GM12878 (cell line): ENCODE results near the gene BOD1L1. TPM values are rescaled to one million over a fixed set of nuclear protein-coding genes. Genes with fewer than 3 reads are reported as not detected.

ENCODE experiments used
- BMI1 ChIP-seq: fragments of 450-650 bp; IDR thresholded peaks from 2 replicates; pipeline ENCODE4 v1.6.1; 2016; ENCODE audit warnings: mild to moderate bottlenecking, moderate library complexity, borderline replicate concordance
- CTCF ChIP-seq, 3 experiments: IDR thresholded peaks in 2 of 3; conservative IDR thresholded peaks in 1 of 3; 2 replicates each; pipeline ENCODE4 v1.5.1; 2011; ENCODE audit warnings: low read depth in 3 of 3, low read length in 3 of 3, mild to moderate bottlenecking in 3 of 3, control low read depth in 2 of 3, moderate library complexity in 2 of 3, inconsistent platforms in 1 of 3, mixed read lengths in 1 of 3; ENCODE audit not compliant: control insufficient read depth in 2 of 3, insufficient read depth in 1 of 3; ENCODE audit errors: extremely low read depth in 1 of 3
- EED ChIP-seq: sonication (generic); IDR thresholded peaks from 2 replicates; pipeline ENCODE4 v1.6.1; 2016; ENCODE audit warnings: antibody characterized with exemption, low read depth
- EZH2 ChIP-seq: IDR thresholded peaks from 2 replicates; pipeline ENCODE4 v1.6.1; 2012; ENCODE audit warnings: low read depth, mild to moderate bottlenecking, control low read depth, inconsistent platforms, low read length, borderline replicate concordance; ENCODE audit not compliant: control insufficient read depth
- HSF1 ChIP-seq: fragments of 150-350 bp; IDR thresholded peaks from 2 replicates; pipeline ENCODE4 v1.6.1; 2014; ENCODE audit warnings: mild to moderate bottlenecking, low read depth, low read length
- IKZF1 ChIP-seq: fragments of 450-650 bp; conservative IDR thresholded peaks from 2 replicates; pipeline ENCODE4 v1.6.1; 2017; ENCODE audit warnings: antibody characterized with exemption, mild to moderate bottlenecking
- IRF5 ChIP-seq: fragments of 450-650 bp; IDR thresholded peaks from 2 replicates; pipeline ENCODE4 v1.6.1; 2017; ENCODE audit warnings: borderline replicate concordance
- JUNB ChIP-seq: IDR thresholded peaks from 2 replicates; pipeline ENCODE4 v1.6.1; 2016; ENCODE audit warnings: antibody characterized with exemption, mild to moderate bottlenecking
- NR2C2 ChIP-seq: IDR thresholded peaks from 2 replicates; pipeline ENCODE4 v1.6.1; 2011; ENCODE audit warnings: borderline replicate concordance, low read depth; ENCODE audit not compliant: control insufficient read depth, insufficient read length
- REST ChIP-seq: IDR thresholded peaks from 2 replicates; pipeline ENCODE4 v1.6.1; 2012; ENCODE audit warnings: mild to moderate bottlenecking, low read depth, low read length
- RUNX3 ChIP-seq: IDR thresholded peaks from 2 replicates; pipeline ENCODE4 v1.6.1; 2012; ENCODE audit warnings: low read length, inconsistent platforms
- SIX5 ChIP-seq: IDR thresholded peaks from 2 replicates; pipeline ENCODE4 v1.6.1; 2011; ENCODE audit warnings: mild to moderate bottlenecking, low read depth, low read length, moderate library complexity; ENCODE audit not compliant: severe bottlenecking
- SMAD1 ChIP-seq: fragments of 450-650 bp; IDR thresholded peaks from 2 replicates; pipeline ENCODE4 v1.6.1; 2018; ENCODE audit warnings: mild to moderate bottlenecking, low read depth; ENCODE audit not compliant: partially characterized antibody
- SPI1 ChIP-seq: IDR thresholded peaks from 2 replicates; pipeline ENCODE4 v1.6.1; 2011; ENCODE audit warnings: low read depth, mild to moderate bottlenecking, low read length, moderate library complexity, borderline replicate concordance; ENCODE audit not compliant: insufficient read depth
- SUPT20H ChIP-seq: IDR thresholded peaks from 2 replicates; pipeline ENCODE4 v1.6.1; 2011; ENCODE audit warnings: low read depth, mild to moderate bottlenecking, low read length, moderate library complexity, borderline replicate concordance; ENCODE audit not compliant: control insufficient read depth
- SUZ12 ChIP-seq: fragments of 200-600 bp; sonication (generic); IDR thresholded peaks from one replicate; pipeline ENCODE4 v1.6.1; 2018; ENCODE audit warnings: antibody characterized with exemption, mild to moderate bottlenecking; ENCODE audit not compliant: unreplicated experiment
- TCF12 ChIP-seq: IDR thresholded peaks from 2 replicates; pipeline ENCODE4 v1.6.1; 2011; ENCODE audit warnings: low read depth, mild to moderate bottlenecking, low read length
- YY1 ChIP-seq: IDR thresholded peaks from 2 replicates; pipeline ENCODE4 v1.6.1; 2011; ENCODE audit warnings: low read depth, mild to moderate bottlenecking, low read length
- ZNF207 ChIP-seq: fragments of 450-650 bp; IDR thresholded peaks from 2 replicates; pipeline ENCODE4 v1.6.1; 2014; ENCODE audit warnings: antibody characterized with exemption, mild to moderate bottlenecking, borderline replicate concordance
- ZNF384 ChIP-seq: IDR thresholded peaks from 2 replicates; pipeline ENCODE4 v1.6.1; 2012; ENCODE audit warnings: low read depth, mild to moderate bottlenecking, low read length, improper control_type of control experiment, borderline replicate concordance
- ZSCAN29 ChIP-seq: fragments of 450-650 bp; IDR thresholded peaks from 2 replicates; pipeline ENCODE4 v1.6.1; 2017; ENCODE audit warnings: mild to moderate bottlenecking, moderate library complexity
- polyA plus RNA-seq, 11 experiments: library from polyadenylated mRNA; depleted of rRNA in 4 of 11; unstranded in 6 of 11; stranded (reverse) in 5 of 11; fragments of >200 nt; fragmentation: Nextera tagmentation in 4 of 11; fragmentation: Illumina TruSeq in 1 of 11; extraction: Ambion mirVana in 4 of 11; extraction: Trizol in 1 of 11; gene quantifications; 1 replicate in 1 of 11; 2 replicates in 10 of 11; pipeline versions ENCODE4 v1.2.1 to v1.2.3, GENCODE V29; 2011 to 2016; ENCODE audit warnings: inconsistent platforms in 2 of 11, missing spikeins in 2 of 11, low read depth in 1 of 11
- total RNA-seq, 4 experiments: library from RNA; depleted of rRNA in 3 of 4; stranded (reverse); fragments of >200 nt in 3 of 4; fragmentation: Illumina TruSeq in 1 of 4; extraction: Trizol in 1 of 4; gene quantifications; 2 replicates each; pipeline versions ENCODE4 v1.2.1 to v1.2.3, GENCODE V29; 2013 to 2021

The BOD1L1 gene
- total and polyA plus RNA-seq, 10 of the 15 experiments (the other 5 are each of a cell fraction or from before 2014, with no cell fraction given) = 6.8 to 41.6 (median 24.3) TPM

GRCh38 chr4:13656569-13657405, 29.3 kb upstream of the BOD1L1 start (continued):
- no peak for TF ChIP-seq REST
- no peak for TF ChIP-seq ZNF207
- no peak for TF ChIP-seq NR2C2
- no peak for TF ChIP-seq SMAD1
- no peak for TF ChIP-seq SPI1
- no peak for TF ChIP-seq SIX5
- no peak for TF ChIP-seq SUPT20H
- no peak for TF ChIP-seq ZSCAN29
- no peak for TF ChIP-seq EED
- TF ChIP-seq RUNX3 = peak; percentile 22
- peak; percentile 98 for TF ChIP-seq ZNF384
- no peak for TF ChIP-seq BMI1
- no peak for TF ChIP-seq EZH2
- TF ChIP-seq CTCF (IDR thresholded peaks at IDR 0.05 in 2 of 3, conservative IDR thresholded peaks at IDR 0.05 in 1 of 3; ENCODE audit: control insufficient read depth in 2 of 3, extremely low read depth in 1 of 3, insufficient read depth in 1 of 3, low read depth in 3 of 3, low read length in 3 of 3) = peak; percentile 68 to 83 (median 82)
- TF ChIP-seq JUNB = no peak
- no peak for TF ChIP-seq HSF1
- no peak for TF ChIP-seq SUZ12
- no peak for TF ChIP-seq TCF12
- peak; percentile 44; the same call in 1 of the 2 replicates for TF ChIP-seq YY1
- TF ChIP-seq IRF5 = no peak
- TF ChIP-seq IKZF1 = no peak
